IPS DF 4.7 (cell line): ENCODE data around the gene TOMM40.
A peak's percentile ranks its signal among the peaks of the same experiment; 100 is the strongest.
"Not testable (repeated sequence)": the region's sequence is repeated elsewhere in the genome, so short reads cannot be mapped to it uniquely, and the experiment has no call there.

Source experiments
- DNase-seq: peaks from one replicate; pipeline ENCODE4 v3.0.0-alpha.2; 2013; ENCODE audit warnings: low spot score; ENCODE audit errors: extremely low read depth

Gene TOMM40

DNA sequence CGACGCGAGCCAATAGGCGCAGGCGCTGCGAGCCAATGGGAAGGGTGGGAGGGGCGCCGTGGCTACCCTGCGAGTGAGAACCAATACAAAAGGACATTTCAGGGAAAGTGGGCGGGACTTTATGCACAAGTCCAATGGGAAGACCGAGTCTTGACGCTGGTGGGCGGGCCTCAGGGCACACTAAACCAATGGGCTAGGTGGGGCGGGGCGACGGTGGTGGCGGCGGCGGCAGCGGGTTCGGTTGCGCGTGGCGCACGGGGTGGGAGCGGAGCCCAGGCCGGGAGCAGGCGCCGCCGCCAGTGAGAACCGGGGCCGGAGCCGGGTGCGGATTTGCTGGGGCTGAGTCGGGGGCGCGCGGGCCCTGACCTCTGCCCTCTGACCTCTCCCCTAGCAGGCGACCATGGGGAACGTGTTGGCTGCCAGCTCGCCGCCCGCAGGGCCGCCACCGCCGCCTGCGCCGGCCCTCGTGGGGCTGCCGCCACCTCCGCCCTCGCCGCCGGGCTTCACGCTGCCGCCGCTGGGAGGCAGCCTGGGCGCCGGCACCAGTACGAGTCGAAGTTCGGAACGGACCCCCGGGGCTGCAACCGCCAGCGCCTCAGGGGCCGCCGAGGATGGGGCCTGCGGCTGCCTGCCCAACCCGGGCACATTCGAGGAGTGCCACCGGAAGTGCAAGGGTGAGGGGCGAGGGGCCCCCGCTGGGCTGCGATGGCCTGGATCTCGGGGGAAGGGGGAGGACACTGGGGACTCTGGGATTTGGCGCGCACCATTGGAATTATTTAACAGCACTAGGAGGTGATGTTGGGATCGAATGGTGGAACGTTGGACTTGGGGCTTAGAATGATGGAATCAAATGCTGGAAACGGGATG lies at the start of gene TOMM40:
Gene TOMM40, plus strand, starts transcription at position 239 of the 867 bp plus-strand sequence. Its CDS starts 162 bp downstream, at position 401.
- DNase-seq = peak; percentile 98

DNA sequence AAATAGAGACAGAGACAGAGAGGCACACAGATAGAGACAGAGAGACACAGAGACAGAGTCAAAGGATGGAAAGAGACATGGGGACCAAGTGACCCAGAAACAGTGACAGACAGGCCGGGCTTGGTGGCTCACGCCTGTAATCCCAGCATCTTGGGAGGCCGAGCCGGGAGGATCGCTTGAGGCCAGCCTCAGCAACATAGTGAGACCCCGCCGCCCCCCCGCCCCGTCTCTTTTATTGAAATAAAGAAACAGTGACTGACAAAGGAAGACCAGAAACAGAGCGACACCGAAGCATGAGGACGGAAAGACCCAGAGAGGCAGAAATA lies 45.8 kb upstream of the TOMM40 start:
- DNase-seq = no peak

DNA sequence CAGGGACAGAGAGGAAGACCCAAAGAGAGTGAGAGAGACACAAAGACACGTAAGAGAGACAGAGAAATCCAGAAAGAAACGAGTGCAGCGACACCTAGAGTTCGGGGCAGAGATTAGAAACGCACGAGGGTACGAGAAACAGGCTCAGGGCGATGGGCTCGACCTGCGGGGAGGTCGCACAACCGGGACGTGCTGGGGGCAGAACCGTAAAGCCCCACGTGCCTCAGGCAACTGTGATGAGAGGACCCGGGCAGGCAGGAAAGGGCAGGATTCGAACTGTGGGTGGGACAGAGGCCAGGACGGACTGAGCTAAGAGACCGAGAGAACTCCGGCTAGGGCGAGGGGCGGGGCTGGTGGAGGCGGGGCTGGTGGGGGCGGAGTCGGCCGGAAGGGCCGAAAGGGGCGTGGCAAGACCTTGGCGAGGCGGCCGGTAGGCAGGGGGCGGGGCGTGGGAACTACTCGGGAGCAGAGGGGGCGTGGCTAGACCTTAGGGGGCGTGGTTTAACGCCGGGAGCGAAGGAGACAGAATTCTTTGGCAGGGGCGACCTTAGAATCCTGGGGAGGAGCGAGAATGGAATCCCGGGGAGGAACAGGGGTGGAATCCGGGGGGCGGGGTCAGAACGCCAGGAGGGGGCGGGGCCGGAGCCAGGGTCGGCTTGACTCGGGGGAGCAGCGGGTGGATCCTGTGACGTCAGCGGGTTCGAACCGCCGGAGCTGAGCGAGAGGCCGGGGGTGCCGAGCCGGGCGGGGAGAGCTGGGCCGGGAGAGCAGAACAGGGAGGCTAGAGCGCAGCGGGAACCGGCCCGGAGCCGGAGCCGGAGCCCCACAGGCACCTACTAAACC lies 45.2 kb upstream of the TOMM40 start, which contains the start of gene NECTIN2:
Gene NECTIN2, plus strand, starts transcription at position 686 of the 843 bp plus-strand sequence. CDS start 229 bp downstream, outside the sequence.
- DNase-seq = no peak

DNA sequence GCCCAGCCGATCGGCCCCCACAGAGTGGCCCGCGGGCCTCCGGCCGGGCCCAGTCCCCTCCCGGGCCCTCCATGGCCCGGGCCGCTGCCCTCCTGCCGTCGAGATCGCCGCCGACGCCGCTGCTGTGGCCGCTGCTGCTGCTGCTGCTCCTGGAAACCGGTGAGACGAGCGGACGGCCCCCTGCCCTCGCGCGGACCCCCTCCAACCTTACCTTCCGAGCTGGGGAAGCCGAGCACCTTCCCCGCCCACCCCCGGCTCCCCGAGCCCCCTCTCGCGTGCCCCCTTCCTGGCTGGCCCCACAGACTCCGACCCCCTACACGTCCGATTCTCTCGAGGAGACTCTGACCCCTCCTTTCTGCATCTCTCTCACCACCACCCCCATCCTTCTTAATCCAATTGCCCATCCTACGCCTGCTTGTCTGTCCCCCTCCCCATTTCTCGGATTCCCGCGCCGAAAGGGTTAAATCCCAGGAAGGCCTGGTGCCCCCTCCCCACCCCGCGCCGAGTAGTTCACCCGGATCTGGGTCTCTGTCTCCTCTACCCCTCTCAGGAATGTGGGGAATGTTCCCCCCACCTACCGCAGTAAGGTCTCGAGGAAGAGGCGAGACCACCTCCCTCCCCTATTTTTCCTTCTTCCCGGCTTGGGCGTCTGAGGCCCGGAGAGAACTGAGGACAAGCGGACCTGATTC lies 44.5 kb upstream of the TOMM40 start:
- DNase-seq = no peak

DNA sequence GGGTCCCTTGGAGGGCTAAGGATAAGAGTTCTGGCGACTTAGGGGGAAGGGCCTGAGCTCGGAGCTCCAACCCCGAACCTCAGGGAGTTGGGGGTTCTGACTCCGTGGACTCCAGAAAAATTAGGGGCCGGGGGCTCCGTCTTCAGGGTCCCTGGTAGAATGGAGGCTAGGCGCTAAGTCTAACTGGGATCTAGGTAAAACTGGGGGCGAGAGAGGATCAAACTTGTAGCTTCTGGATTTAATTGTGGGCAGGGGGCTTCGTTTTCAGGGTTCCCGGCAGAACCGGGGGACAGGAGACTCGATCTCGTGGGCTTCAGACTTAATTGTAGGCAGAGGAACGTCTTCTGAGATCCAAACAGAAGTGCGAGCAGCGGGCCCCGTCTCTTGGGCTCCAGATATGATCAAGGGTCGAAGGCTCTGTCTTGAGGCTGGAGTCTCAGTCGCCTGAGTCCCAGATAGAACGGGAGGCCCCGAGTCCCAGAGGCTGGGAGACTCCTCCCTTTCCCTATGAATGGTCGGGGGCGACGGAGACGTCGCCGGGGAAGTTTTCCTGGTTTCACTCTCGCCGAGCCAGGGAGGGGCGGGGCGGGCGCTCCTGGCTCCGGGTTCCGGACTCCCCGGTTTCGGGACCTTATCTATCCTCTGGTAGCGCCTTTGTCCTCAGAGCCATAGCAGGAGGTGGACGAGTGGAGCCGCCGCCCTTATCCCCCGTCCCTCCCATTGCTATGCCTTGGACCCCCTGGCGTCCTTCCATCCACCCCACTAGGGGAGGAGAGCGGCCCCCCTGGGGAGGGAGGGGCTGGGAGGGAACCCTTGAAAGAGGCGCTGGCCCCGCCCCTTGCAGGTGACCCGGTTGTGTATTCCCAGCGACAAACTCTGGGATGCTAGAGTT lies 43.7 kb upstream of the TOMM40 start:
- DNase-seq = no peak

DNA sequence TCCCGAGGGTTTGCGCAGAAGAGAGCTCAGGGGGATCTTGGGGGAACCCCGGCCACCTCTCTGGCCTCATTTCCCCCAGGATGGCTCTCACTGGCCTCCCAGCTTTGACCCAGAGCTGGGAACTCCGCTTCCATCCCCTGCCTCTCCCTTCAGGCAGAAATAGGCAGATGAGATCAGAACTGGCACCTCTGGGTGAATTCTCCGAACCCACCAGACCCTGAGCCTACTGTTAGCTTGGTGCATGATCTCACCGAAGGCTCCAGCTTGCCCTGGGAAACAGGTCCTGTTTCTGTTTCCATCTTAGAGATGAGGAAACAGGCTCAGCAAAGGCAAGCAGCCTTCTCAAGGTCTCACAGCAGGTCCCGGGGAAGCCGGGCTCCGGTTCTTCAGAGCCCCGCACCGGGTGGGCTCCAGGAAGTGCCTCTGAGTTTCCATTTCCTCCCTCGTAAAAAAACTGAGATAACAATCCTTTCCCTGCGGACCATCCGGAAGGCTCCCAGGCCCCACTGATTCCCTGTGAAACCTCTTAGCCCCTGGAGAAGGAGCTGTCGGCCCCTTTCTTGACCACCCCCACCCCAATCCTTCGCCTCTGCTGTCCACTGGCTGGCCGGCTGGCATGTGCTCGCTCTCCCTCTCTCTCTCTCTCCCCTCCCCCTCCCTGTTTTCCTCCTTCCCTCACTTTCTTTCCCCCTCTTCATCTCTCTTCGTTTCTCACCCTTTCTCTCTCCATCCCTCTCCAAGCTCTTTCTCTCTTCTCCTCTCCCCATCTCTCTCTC lies 42.8 kb upstream of the TOMM40 start:
- DNase-seq = no peak

DNA sequence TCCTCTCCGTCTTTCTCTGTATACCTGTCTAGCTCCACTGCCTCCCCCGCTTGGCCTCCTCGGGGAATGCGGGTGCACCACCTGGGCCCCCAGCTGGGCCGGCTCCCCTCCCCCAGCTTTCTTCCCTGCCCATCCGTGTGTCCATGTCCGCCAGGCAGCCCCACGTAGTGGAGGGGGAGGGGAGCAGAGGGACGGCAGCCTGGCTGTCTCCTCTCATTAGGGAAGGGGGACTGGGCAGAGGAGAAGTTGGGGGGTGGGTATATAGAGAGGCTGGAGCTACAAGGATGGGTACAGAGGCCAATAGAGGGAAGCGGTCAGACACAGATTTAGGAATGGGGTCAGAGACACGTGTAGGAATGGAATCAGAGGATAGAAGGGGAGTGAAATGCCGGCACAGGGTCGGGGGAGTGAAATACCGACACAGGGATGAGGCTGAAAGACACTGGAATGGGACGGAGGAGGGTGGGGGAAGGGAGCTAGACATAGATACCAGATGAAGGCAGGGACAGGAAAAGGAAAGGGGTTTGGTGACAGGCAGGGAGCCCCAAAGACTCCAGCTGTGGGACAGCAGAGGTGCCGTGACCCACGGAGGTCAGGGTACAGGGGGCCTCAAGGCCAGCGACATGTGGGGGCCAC lies 42.1 kb upstream of the TOMM40 start:
- no peak for DNase-seq

DNA sequence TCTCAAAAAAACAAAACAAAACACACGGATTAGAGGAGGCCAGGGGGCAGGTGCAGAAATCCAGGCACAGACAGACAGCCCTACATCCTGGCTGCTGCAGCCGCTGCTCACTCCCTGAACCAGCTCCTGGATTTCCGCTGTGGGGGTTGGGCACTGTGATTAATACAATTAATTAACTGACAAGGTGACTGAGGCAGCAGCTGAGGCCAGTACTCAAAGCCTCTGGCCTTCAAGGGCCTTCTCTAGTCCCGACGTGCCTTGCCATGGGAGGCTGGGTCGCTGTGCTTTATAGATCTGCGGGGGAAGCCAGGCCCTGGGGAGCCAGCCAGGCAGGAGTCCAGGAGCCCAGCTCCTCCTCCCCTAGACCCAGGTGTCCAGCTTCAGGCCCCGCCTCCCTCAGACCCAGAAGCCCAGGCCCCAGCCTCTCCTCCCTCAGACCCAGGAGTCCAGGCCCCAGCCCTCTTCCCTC lies 40.4 kb upstream of the TOMM40 start:
- no peak for DNase-seq

DNA sequence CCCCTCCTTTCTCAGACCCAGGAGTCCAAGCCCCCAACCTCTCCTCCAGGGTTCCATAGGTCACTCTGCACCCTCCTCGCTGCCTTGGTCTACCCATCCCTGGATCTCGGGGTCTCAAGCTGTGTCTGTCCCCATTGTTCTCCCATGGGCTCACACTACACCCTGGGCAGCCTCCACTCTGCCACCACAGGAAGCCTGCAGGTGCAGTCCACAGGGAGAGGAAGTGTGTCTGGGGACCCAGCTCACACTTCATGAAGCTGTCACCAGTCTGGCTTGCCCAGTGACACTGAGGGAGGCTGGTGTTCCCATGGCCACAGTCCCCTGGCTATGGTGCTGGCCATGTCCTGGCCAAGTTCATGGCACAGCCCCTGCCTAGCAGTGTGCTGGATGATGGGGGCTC lies 39.6 kb upstream of the TOMM40 start:
- no peak for DNase-seq

DNA sequence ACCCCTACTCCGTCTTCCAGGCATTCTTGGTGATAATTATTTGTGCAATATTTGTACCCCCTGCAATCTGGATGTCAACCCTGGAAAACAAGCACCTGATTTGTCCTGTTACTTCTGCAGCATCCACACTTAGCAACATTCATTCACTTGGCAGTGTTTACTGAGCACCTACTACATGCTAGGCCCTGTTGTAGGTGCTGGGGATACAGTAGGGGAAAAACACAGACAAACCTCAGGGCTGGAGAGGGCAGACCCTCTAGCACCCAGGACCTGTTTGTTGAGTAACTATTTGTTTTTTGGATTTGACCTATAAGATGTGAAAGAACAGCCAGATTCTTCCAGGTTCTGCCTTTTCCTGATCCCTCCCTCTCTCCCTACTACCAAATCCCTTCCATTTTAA lies 35.4 kb upstream of the TOMM40 start:
- no peak for DNase-seq

DNA sequence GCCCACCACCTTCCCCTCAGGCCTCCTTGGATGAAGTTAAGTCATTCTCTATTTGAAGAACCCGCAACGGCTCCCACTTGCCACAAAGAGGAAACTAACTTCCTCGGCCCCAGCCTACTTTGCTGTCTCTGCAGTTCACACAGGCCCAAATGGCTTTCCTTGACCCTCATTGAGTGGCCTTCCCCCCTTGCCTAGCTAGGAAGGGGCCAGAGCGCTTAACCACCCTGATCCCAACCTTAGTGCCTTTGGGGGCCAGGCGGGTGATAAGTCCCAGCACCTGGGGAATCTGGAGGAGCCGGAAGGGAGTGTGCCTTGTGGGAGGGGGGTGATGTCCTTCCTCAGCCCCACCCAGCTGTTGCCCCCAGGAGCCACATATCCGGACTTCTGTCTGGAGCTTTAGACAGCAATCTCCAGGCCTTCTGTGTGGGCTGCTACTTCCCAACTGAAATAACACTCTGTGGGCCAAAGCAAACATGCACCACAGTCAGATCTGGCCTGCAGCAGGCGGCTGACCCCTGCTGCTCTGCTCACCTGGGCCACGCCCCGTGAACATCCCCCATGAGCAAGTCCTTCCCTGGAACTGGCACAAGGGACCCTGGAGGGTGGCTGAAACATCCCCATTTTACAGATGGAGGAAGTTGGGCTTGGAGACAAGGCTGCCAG lies 34.5 kb upstream of the TOMM40 start:
- no peak for DNase-seq

DNA sequence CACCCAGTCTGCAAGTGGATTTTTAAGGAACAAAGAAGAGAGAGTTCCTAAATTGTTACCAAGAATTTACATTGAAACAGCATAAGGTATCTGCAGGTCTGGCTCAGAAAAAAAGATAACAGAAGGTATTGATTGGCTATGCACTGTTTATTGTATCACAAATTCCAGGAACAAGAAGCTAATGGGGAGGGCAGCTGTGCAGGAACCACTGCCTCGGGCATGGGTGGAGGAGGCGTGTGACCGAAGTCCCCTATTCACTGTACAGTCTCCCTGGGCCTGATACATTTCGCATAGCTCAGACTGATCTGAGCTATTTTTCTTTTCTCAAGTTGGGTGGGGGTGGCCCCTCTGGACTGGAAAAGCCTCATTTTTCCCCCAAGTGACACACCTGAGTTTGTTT lies 33.2 kb upstream of the TOMM40 start:
- no peak for DNase-seq

DNA sequence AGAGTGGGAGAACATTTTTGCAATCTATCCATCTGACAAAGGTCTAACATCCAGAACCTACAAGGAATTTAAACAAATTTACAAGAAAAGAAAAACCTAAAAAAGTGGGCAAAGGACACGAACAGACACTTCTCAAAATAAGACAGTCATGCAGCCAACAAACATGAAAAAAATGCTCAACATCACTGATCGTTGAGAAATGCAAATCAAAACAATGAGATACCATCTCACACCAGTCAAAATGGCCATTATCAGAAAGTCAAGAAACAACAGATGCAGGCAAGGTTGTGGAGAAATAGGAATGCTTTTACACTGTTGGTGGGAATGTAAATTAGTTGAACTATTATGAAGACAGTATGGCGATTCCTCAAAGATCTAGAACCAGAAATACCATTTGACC lies 29.5 kb upstream of the TOMM40 start:
- DNase-seq = not testable (repeated sequence)

DNA sequence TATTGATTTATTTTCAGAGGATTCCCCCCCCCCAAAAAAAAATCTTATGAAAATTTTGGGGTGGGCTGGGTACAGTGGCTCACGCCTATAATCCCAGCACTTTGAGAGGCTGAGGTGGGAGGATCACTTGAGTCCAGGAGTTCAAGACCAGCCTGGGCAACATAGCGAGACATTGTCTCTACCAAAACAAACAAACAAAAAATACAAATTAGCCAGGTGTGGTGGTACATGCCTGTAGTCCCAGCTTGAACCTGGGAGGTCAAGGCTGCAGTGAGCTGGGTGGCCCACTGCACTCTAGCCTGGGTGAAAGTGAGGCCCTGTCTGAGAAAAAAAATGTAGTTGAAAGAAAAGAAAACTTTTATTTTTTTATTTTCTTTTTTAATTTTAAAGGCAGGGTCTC lies 27.1 kb upstream of the TOMM40 start:
- DNase-seq = no peak

DNA sequence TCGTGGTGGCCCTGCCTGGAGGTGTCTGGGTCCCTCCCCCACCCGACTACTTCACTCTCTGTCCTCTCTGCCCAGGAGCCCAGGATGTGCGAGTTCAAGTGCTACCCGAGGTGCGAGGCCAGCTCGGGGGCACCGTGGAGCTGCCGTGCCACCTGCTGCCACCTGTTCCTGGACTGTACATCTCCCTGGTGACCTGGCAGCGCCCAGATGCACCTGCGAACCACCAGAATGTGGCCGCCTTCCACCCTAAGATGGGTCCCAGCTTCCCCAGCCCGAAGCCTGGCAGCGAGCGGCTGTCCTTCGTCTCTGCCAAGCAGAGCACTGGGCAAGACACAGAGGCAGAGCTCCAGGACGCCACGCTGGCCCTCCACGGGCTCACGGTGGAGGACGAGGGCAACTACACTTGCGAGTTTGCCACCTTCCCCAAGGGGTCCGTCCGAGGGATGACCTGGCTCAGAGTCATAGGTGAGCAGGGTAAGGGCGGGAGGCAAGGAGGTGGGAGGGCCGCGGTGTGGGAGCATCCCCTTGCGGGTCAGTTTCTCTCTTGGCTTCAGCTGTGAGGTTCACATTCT lies 25.8 kb upstream of the TOMM40 start:
- DNase-seq = no peak

DNA sequence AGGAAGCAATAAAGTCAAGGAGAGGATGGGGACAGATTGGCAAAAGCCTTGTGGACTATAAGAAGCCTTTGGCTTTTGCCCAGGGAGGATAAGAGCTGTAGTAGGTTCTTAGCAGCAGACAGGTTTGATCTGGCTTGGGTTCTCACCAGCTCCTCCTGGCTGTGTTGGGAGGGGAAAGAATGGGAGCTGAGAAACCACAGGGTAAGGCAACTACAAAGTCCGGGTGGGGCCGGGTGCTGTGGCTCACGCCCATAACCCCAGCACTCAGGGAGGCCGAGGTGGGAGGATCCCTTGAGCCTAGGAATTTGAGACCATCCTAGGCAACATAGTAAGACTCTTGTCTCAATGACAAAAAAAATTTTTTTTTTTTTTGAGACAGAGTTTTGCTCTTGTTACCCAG lies 24.4 kb upstream of the TOMM40 start:
- DNase-seq = no peak

DNA sequence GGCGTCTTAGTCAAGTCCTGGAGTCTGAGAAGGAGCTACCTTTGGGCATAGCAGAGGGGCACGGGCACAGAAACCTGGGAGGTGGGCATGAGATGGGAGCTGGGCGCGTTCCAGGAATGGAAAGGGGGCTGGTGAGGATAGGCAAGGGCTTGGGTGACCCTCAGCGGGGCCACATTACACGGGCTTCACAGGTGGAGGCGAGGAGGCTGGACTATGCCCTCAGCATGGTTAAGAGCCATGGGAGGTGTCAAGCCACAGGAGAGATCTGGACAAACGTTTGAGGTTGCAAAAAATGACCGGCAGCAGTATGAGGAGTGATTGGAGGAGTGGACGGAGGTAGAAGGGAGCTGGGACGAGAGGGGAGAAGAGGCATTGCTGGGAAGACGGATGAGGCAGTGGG lies 23.5 kb upstream of the TOMM40 start:
- DNase-seq = no peak

DNA sequence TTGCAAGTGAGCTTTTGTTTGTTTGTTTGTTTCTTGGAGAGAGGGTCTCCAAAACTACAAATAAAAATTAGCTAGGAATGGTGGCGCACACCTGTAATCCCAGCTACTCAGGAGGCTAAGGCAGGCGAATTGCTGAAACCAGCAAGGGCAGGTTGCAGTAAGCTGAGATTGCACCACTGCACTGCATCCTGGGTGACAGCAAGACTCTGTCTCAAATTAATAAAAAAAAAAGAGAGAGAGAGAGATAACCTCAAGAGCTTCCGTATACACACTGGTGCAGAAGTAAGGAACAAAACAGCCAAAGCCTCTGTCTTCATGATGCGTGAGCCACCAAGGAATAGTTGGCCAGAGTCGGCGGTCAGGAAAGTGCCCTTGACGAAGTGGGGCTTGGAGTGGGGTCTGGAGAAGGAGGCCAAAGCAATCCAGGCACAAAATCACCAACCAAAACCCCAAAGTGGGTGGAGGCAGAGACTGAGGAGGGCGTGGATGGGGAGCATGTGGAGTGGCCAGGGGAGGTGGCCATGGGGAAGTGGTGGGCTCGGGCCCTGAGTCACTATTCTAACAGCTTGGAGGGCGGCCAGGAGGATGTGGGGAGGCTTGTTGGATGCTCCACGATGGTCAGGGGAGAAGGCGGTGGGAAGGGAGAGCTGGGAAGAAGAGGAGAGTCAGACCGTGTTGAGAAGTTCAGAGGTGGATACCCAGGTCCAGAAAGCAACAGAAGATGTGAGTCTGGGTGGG lies 21.2 kb upstream of the TOMM40 start:
- no peak for DNase-seq
